ENCODE data around the gene FARP1. TPM values are rescaled to one million over a fixed set of nuclear protein-coding genes. Genes with fewer than 3 reads are reported as not detected.

The FARP1 gene
- total and polyA plus RNA-seq, 2 of the 13 experiments (the other 11 are each of a cell fraction or from before 2014, with no cell fraction given), result 70.6 to 126 TPM

- TF ChIP-seq MTERF4 (CRISPR knock-in tag; IDR thresholded peaks at IDR 0.05) (no peak), TMF1 (CRISPR knock-in tag; IDR thresholded peaks at IDR 0.05; ENCODE audit: low read depth) (no peak), ZBTB21 (CRISPR knock-in tag; IDR thresholded peaks at IDR 0.05) (peak; percentile 36; the same call in 1 of the 2 replicates), ZNF513 (CRISPR knock-in tag; conservative IDR thresholded peaks at IDR 0.05) (no peak), WIZ (CRISPR knock-in tag; IDR thresholded peaks at IDR 0.05) (no peak), AFF4 (CRISPR knock-in tag; IDR thresholded peaks at IDR 0.05) (no peak), SAP130 (CRISPR knock-in tag; IDR thresholded peaks at IDR 0.05; ENCODE audit: low read depth) (peak; percentile 71; the same call in 1 of the 2 replicates), HHEX (CRISPR knock-in tag; IDR thresholded peaks at IDR 0.05) (no peak), ZNF33A (CRISPR knock-in tag; IDR thresholded peaks at IDR 0.05; ENCODE audit: borderline replicate concordance) (no peak), PITX1 (CRISPR knock-in tag; IDR thresholded peaks at IDR 0.05) (peak; percentile 38), ZNF607 (CRISPR knock-in tag; IDR thresholded peaks at IDR 0.05; ENCODE audit: borderline replicate concordance) (no peak), ZFAT (CRISPR knock-in tag; conservative IDR thresholded peaks at IDR 0.05) (no peak), ZSCAN21 (CRISPR knock-in tag; IDR thresholded peaks at IDR 0.05; ENCODE audit: borderline replicate concordance) (no peak), SALL2 (CRISPR knock-in tag; IDR thresholded peaks at IDR 0.05) (no peak), TOE1 (CRISPR knock-in tag; IDR thresholded peaks at IDR 0.05) (no peak), TSC22D2 (CRISPR knock-in tag; IDR thresholded peaks at IDR 0.05; ENCODE audit: borderline replicate concordance) (no peak), ZNF431 (CRISPR knock-in tag; IDR thresholded peaks at IDR 0.05; ENCODE audit: borderline replicate concordance, low read depth) (no peak), ZNF274 (CRISPR knock-in tag; IDR thresholded peaks at IDR 0.05) (no peak), ZIK1 (CRISPR knock-in tag; IDR thresholded peaks at IDR 0.05; ENCODE audit: borderline replicate concordance, low read depth) (no peak), RFX1 (IDR thresholded peaks at IDR 0.05) (no peak), PHB2 (IDR thresholded peaks at IDR 0.05; ENCODE audit: partially characterized antibody) (no peak), SMAD1 (CRISPR knock-in tag; IDR thresholded peaks at IDR 0.05; ENCODE audit: borderline replicate concordance, low read depth) (no peak), GABPB1 (CRISPR knock-in tag; IDR thresholded peaks at IDR 0.05) (no peak), SMARCC2 (IDR thresholded peaks at IDR 0.05) (no peak), ZNF746 (CRISPR knock-in tag; IDR thresholded peaks at IDR 0.05) (no peak), RBAK (CRISPR knock-in tag; IDR thresholded peaks at IDR 0.05) (no peak)
Measured at GRCh38 chr13:98246538-98247172, 103.8 kb downstream of the FARP1 start (continued).

All from HepG2 (cell line).